ENCODE data around the gene GNG7. TPM values are rescaled to one million over a fixed set of nuclear protein-coding genes. Genes with fewer than 3 reads are reported as not detected.
A peak's percentile ranks its signal among the peaks of the same experiment; 100 is the strongest.

The GNG7 gene
- total RNA-seq, 1 donor, result 0.45 TPM

DNA sequence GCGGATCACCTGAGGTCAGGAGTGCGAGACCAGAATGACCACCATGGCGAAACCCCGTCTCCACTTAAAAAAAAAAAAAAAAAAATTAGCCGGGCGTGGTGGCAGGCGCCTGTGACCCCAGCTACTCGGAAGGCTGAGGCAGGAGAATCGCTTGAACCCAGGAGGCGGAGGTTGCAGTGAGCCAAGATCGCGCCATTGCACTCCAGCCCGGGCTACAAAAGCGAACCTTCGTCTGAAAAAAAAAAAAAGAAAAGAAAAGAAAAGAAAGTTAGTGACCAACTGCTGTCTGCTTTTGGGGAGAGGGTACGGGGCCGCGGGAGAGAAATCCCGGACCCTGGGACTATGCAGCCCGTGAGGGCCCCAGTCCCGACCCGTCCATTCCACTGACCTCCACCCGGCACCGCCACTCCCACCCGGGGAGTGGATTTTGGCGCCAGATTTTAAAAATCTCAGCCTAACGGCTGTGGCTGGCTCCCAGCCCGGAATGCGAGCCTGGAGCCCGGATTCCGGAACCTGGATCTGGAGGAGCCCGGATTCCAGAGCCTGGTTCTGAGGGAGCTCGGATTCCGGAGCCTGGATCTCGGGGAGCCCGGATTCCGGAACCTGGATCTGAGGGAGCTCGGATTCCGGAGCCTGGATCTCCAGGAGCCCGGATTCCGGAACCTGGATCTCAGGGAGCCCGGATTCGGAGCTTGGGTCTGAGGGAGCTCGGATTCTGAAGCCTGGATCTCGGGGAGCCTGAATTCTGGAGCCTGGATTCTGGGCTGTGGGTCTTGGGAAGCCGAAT, 239.7 kb downstream of the GNG7 start:
- DNase-seq (ENCODE audit: low read depth), result peak; percentile 98
- peak overlapping the region; percentile 79 for H3K4me3 ChIP-seq (ENCODE audit: low read depth, low read length)
- TF ChIP-seq, protein P1, sequence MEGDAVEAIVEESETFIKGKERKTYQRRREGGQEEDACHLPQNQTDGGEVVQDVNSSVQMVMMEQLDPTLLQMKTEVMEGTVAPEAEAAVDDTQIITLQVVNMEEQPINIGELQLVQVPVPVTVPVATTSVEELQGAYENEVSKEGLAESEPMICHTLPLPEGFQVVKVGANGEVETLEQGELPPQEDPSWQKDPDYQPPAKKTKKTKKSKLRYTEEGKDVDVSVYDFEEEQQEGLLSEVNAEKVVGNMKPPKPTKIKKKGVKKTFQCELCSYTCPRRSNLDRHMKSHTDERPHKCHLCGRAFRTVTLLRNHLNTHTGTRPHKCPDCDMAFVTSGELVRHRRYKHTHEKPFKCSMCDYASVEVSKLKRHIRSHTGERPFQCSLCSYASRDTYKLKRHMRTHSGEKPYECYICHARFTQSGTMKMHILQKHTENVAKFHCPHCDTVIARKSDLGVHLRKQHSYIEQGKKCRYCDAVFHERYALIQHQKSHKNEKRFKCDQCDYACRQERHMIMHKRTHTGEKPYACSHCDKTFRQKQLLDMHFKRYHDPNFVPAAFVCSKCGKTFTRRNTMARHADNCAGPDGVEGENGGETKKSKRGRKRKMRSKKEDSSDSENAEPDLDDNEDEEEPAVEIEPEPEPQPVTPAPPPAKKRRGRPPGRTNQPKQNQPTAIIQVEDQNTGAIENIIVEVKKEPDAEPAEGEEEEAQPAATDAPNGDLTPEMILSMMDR (IDR thresholded peaks at IDR 0.05; ENCODE audit: insufficient read depth, low read length), result no peak

DNA sequence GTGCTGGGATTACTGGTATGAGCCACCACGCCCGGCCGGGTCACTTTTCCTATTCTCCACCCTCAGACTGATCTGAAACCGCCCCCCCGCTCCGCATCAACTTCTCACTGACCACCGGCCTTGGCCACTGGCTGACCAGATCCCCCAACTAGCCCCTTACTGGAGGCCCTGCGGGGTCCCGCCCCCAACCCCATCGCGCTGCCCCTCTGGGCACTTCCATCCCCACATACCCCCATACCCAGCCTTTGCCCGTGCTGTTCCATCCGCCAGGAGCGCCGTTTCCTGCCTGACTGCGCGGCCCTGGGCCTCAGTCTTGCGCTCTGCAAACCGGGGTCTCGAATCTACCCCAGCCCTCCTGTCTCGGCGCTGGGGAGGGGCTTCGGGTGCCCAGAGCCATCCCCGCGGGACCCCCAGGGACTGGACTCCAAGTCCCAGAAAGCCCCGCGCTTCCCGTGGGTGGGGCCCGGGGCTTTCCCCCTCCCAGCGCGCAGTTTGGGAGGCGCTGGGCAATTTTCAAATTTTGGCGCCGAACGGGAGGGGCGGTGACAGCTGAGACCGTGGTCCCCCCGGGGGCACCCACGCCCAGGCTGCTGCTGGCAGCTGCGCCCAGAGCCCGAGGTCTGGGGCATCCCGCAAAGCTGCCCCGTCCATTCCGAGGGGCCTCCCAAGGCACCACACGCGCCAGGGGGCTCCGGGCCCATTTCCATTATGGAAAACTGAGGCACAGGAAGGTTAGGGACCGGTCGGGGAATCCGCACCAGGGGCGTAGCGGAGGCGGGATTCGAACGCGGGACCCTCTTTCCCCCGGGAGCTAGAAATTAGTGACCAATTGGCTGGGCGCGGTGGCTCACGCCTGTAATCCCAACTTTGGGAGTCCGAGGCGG, 240.5 kb downstream of the GNG7 start:
- peak; percentile 51 for DNase-seq (ENCODE audit: low read depth)
- H3K4me3 ChIP-seq (ENCODE audit: low read depth, low read length), result peak overlapping the region; percentile 79
- TF ChIP-seq, protein P1 (IDR thresholded peaks at IDR 0.05; ENCODE audit: insufficient read depth, low read length), result peak; percentile 44

Small RNA genes lying within 50 kb of the gene (small RNA-seq; reads per million reads assigned to genes)
- gene MIR7850 (not detected), gene RN7SL121P (not detected), gene RNU6-993P (not detected)

Other genes with a start within 250 kb of the GNG7 start
- 16.7 and 68.1 TPM in 2 replicates for gene LMNB2, start 245.7 kb downstream of the GNG7 start, total RNA-seq (ENCODE audit: low replicate concordance)
- gene GADD45B, start 226.6 kb downstream of the GNG7 start, total RNA-seq (ENCODE audit: low replicate concordance), result 14.3 and 14.8 TPM in 2 replicates
- gene DIRAS1, start 18.7 kb upstream of the GNG7 start, total RNA-seq (ENCODE audit: low replicate concordance), result 3.9 and 14.9 TPM in 2 replicates
- gene SLC39A3, start 37.3 kb upstream of the GNG7 start, total RNA-seq (ENCODE audit: low replicate concordance), result 28.4 and 47.8 TPM in 2 replicates
- gene SGTA, start 80.6 kb upstream of the GNG7 start, total RNA-seq (ENCODE audit: low replicate concordance), result 39.4 and 40.3 TPM in 2 replicates
- gene THOP1, start 82.8 kb upstream of the GNG7 start, total RNA-seq (ENCODE audit: low replicate concordance), result 46.4 and 70.0 TPM in 2 replicates
- gene ZNF554, start 117.2 kb upstream of the GNG7 start, total RNA-seq (ENCODE audit: low replicate concordance), result 3.2 and 13.5 TPM in 2 replicates
- 5.9 and 7.0 TPM in 2 replicates for gene ZNF555, start 138.8 kb upstream of the GNG7 start, total RNA-seq (ENCODE audit: low replicate concordance)
- gene ZNF556, start 164.6 kb upstream of the GNG7 start, total RNA-seq (ENCODE audit: low replicate concordance), result 0.08 TPM in 1 of 2 replicates, not detected in the other
- gene ZNF57, start 198.2 kb upstream of the GNG7 start, total RNA-seq (ENCODE audit: low replicate concordance), result 3.4 and 4.8 TPM in 2 replicates
- 5.5 and 7.8 TPM in 2 replicates for gene ZNF77, start 242.3 kb upstream of the GNG7 start, total RNA-seq (ENCODE audit: low replicate concordance)

Measured in fibroblast of the aortic adventitia (primary cell).